HG03060 (cell line): ENCODE data around the gene TSPAN15.
"Not testable (repeated sequence)": the region's sequence is repeated elsewhere in the genome, so short reads cannot be mapped to it uniquely, and the experiment has no call there.

Source experiments
- ATAC-seq: cut with Tn5 transposase; IDR thresholded peaks from one replicate; pipeline ENCODE4 v1.9.1; 2021; ENCODE audit warnings: low read depth, moderate number of reproducible peaks; ENCODE audit not compliant: unreplicated experiment

Gene TSPAN15

GRCh38 chr10:69517271-69517848 is 66.1 kb downstream of the TSPAN15 start:
- ATAC-seq: no peak

DNA sequence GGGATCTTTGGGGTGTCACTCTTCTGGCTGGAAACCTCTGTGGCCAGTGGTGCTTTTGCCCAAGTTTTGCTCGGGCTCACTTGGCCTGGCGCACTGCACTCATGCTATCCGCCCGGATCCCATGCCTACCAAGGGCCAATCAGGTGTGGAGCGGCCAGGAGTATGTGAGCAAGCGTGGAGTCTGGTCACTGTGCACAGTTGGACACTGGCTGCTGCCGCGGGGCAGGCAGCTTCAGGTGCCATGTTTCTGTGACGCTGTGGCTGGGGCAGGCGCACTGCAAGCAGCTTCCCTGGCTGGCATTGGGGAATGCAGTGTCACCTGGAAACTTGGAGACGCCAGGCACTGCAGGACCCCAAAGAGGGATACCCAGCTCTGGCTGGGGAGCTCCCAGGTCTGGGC is 76.7 kb downstream of the TSPAN15 start:
- ATAC-seq: no peak

DNA sequence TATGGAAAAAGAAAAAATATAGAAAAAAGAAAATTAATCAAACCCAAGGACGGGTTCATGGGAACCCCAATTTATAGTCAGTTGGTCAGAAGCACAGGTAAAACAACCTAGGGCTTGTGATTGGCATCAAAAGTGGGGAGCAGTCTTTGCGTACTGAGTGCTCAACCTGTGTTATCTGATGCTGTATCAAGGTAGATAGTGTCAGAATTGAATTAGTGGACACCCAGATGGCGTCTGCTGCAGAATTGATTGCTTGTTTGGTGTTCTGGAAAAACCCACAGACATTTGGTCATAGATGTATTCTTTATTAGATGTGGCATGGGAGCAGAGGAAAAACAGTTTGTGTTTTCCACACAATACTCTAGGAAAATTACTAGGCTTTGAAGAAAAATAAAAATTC is 82.4 kb downstream of the TSPAN15 start:
- no peak for ATAC-seq

- not testable (repeated sequence) for ATAC-seq
Observed at GRCh38 chr10:69536521-69536920, 85.3 kb downstream of the TSPAN15 start.

DNA sequence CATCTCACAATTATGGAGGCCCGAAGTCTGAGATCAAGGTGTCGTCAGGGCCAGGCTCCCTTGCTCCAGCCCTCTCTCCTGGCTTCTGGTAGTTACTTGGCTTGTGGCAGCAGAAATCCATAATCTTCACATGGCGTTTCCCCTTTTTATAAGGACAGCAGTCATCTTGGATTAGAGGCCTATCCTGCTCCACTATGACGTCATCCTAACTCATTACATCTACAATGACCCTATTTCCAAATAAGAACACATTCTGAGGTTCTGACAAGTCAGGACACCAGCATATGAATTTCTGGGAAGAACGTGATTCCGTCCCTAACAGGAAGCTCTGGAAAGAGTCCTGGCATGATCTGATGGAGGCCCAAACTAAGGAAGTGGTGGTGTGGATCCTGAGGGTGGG is 86.2 kb downstream of the TSPAN15 start:
- no peak for ATAC-seq

DNA sequence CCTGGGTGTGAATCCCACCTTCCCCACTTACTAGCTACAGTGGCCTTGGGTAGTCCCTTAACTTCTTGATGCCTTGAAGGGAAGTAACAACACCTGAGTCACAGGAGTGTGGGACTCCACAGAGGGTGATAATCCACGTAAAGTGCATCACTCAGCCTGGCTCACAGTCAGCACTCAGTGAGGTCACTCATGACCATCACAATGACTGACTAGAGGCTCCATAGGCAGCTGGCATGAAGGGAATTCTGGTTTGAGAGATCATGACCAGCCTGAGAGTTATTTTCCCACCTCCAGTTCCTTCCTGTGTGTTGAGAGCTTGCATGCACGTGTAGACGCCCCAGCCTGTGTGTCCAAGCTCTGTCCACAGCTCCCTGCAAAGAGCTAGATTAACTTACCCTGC is 87.2 kb downstream of the TSPAN15 start:
- ATAC-seq: no peak

- no peak for ATAC-seq
Observed at GRCh38 chr10:69541463-69541862, 90.2 kb downstream of the TSPAN15 start.

- no peak for ATAC-seq
Observed at GRCh38 chr10:69549959-69550358, 98.7 kb downstream of the TSPAN15 start.

DNA sequence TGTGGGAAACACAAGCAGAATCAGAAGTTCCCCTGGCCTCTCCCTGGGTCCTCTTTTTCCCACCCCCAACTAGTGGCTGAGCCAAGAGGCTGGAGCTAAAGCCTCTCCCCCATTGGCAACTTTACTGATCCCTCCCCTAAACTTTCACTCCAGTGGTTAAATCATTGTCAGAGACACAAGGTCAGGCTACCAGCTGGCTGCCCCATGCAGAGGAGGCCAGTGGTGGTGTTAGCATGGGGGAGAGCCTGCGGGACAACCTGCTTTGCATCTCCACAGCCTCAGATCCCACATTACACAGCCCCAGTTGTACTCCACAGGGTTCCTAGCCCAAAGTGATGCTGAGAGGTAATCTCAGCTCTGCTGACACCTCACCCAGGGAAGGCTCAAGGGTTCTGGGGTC is 101.0 kb downstream of the TSPAN15 start:
- ATAC-seq: no peak

GRCh38 chr10:69553328-69553727 is 102.1 kb downstream of the TSPAN15 start:
- no peak for ATAC-seq

GRCh38 chr10:69554611-69555010 is 103.3 kb downstream of the TSPAN15 start:
- no peak for ATAC-seq
